Endothelial cell of umbilical vein (primary cell): Measurements from ENCODE around the gene MFSD1.
A peak's percentile ranks its signal among the peaks of the same experiment; 100 is the strongest.

Source experiments
- CTCF ChIP-seq, 2 donors: IDR thresholded peaks; 1 replicate in 1 of 2; 2 replicates in 1 of 2; pipeline ENCODE4 v1.5.1; 2011; ENCODE audit warnings: low read length in 2 of 2, mild to moderate bottlenecking in 2 of 2, moderate library complexity in 2 of 2, control low read depth in 1 of 2, inconsistent platforms in 1 of 2, low read depth in 1 of 2; ENCODE audit not compliant: insufficient read depth in 1 of 2; ENCODE audit errors: extremely low read depth in 1 of 2
- EZH2 ChIP-seq: IDR thresholded peaks from 2 replicates; pipeline ENCODE4 v1.6.1; 2012; ENCODE audit warnings: borderline replicate concordance, low read depth, mild to moderate bottlenecking, moderate library complexity, low read length, inconsistent platforms; ENCODE audit not compliant: severe bottlenecking
- FOS ChIP-seq: IDR thresholded peaks from 2 replicates; pipeline ENCODE4 v1.6.1; 2011; ENCODE audit warnings: mild to moderate bottlenecking, low read length, moderate library complexity, borderline replicate concordance; ENCODE audit not compliant: insufficient read depth
- GATA2 ChIP-seq: IDR thresholded peaks from 2 replicates; pipeline ENCODE4 v1.7.0; 2011; ENCODE audit warnings: low read depth, mild to moderate bottlenecking, moderate library complexity, mixed read lengths, low read length; ENCODE audit not compliant: insufficient read length, insufficient read depth
- JUN ChIP-seq: IDR thresholded peaks from 2 replicates; pipeline ENCODE4 v1.6.1; 2011; ENCODE audit warnings: borderline replicate concordance, low read depth; ENCODE audit not compliant: insufficient read length, insufficient read depth
- POLR2A ChIP-seq: IDR thresholded peaks from 2 replicates; pipeline ENCODE4 v1.6.1; 2012; ENCODE audit warnings: low read depth, mild to moderate bottlenecking, control low read depth, low read length
- POLR2AphosphoS5 ChIP-seq: IDR thresholded peaks from 2 replicates; pipeline ENCODE4 v1.6.1; 2012; ENCODE audit warnings: low read depth, mild to moderate bottlenecking, control low read depth, low read length, moderate library complexity; ENCODE audit not compliant: insufficient read depth
- TF ChIP-seq, protein P1 (sequence below): IDR thresholded peaks from 2 replicates; pipeline ENCODE4 v1.6.1; 2011; ENCODE audit not compliant: insufficient read depth, insufficient read length

DNA sequence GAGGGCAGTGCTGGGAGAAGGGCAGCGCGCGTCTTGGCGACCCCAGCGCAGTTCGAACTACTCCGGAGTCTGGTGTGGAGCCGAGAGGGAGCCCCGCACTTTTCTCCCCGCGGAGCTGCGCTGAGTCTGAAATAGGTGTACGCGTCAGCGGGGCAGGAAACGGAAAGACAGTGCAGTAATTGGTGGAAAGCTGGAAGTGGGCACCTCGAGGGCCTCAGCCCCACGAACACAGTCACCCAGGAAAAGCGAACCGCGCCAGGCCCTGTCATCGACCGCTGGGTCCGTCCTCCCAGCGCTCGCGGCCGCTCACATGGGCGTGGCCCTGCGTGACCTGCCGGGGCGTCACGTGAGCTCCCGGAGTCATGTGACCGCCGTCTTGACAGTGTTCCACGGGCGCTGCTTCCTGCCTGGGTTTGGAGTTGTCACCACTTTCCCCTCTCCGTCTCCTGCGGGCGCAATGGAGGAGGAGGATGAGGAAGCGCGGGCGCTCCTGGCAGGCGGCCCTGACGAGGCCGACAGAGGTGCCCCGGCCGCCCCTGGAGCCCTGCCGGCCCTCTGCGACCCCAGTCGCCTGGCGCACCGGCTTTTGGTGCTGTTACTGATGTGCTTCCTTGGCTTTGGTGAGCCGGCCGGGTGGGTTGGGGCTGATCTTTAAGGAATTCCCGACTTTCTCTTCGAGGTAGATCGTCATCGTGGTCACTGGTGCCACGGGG, at the start of gene MFSD1:
- TF ChIP-seq EZH2: no peak
- TF ChIP-seq CTCF (IDR thresholded peaks at IDR 0.05; ENCODE audit: extremely low read depth in 1 of 2, insufficient read depth in 1 of 2, low read depth in 1 of 2, low read length in 2 of 2): no peak
- TF ChIP-seq POLR2A: peak; percentile 87
- TF ChIP-seq POLR2AphosphoS5: peak; percentile 73
- TF ChIP-seq JUN: no peak
- TF ChIP-seq, protein P1, sequence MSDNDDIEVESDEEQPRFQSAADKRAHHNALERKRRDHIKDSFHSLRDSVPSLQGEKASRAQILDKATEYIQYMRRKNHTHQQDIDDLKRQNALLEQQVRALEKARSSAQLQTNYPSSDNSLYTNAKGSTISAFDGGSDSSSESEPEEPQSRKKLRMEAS: peak; percentile 97
- no peak for TF ChIP-seq FOS
- no peak for TF ChIP-seq GATA2
